HG03103 (cell line): ENCODE data around the gene ADAMTS16.

ENCODE experiments used
- ATAC-seq: cut with Tn5 transposase; IDR thresholded peaks from one replicate; pipeline ENCODE4 v1.9.1; 2021; ENCODE audit warnings: low read depth; ENCODE audit not compliant: unreplicated experiment

Gene ADAMTS16

GRCh38 chr5:5332287-5332686, 192.2 kb downstream of the ADAMTS16 start:
- no peak for ATAC-seq

- no peak for ATAC-seq
Measured at GRCh38 chr5:5335107-5335506, 195.0 kb downstream of the ADAMTS16 start.

- ATAC-seq: no peak
Measured at GRCh38 chr5:5335700-5336264, 195.7 kb downstream of the ADAMTS16 start.

- ATAC-seq: no peak
Measured at GRCh38 chr5:5339257-5339656, 199.1 kb downstream of the ADAMTS16 start.

GRCh38 chr5:5340206-5340729, 200.1 kb downstream of the ADAMTS16 start:
- no peak for ATAC-seq

GRCh38 chr5:5341531-5342292, 201.6 kb downstream of the ADAMTS16 start:
- no peak for ATAC-seq

- no peak for ATAC-seq
Measured at GRCh38 chr5:5342784-5343183, 202.7 kb downstream of the ADAMTS16 start.

GRCh38 chr5:5343568-5343967, 203.4 kb downstream of the ADAMTS16 start:
- ATAC-seq: no peak

- ATAC-seq: no peak
Measured at GRCh38 chr5:5344051-5344571, 204.0 kb downstream of the ADAMTS16 start.

- no peak for ATAC-seq
Measured at GRCh38 chr5:5344606-5345005, 204.5 kb downstream of the ADAMTS16 start.

GRCh38 chr5:5347442-5347841, 207.3 kb downstream of the ADAMTS16 start:
- ATAC-seq: no peak

GRCh38 chr5:5348135-5348534, 208.0 kb downstream of the ADAMTS16 start:
- ATAC-seq: no peak

GRCh38 chr5:5348576-5348975, 208.4 kb downstream of the ADAMTS16 start:
- ATAC-seq: no peak

GRCh38 chr5:5350101-5350500, 210.0 kb downstream of the ADAMTS16 start:
- ATAC-seq: no peak

GRCh38 chr5:5351288-5351979, 211.3 kb downstream of the ADAMTS16 start:
- no peak for ATAC-seq

GRCh38 chr5:5352675-5353074, 212.5 kb downstream of the ADAMTS16 start:
- ATAC-seq: no peak

- no peak for ATAC-seq
Measured at GRCh38 chr5:5353681-5354080, 213.6 kb downstream of the ADAMTS16 start.

GRCh38 chr5:5356765-5357164, 216.6 kb downstream of the ADAMTS16 start:
- ATAC-seq: no peak

GRCh38 chr5:5359618-5360017, 219.5 kb downstream of the ADAMTS16 start:
- no peak for ATAC-seq

- no peak for ATAC-seq
Measured at GRCh38 chr5:5360363-5360940, 220.3 kb downstream of the ADAMTS16 start.

GRCh38 chr5:5360941-5361520, 220.9 kb downstream of the ADAMTS16 start:
- ATAC-seq: no peak
